HG02943 (cell line): ENCODE measurements around the gene NR5A2.

Source experiments
- ATAC-seq: cut with Tn5 transposase; IDR thresholded peaks from one replicate; pipeline ENCODE4 v1.9.1; 2021; ENCODE audit warnings: mild to moderate bottlenecking, low read depth, moderate library complexity; ENCODE audit not compliant: unreplicated experiment

The NR5A2 gene

DNA sequence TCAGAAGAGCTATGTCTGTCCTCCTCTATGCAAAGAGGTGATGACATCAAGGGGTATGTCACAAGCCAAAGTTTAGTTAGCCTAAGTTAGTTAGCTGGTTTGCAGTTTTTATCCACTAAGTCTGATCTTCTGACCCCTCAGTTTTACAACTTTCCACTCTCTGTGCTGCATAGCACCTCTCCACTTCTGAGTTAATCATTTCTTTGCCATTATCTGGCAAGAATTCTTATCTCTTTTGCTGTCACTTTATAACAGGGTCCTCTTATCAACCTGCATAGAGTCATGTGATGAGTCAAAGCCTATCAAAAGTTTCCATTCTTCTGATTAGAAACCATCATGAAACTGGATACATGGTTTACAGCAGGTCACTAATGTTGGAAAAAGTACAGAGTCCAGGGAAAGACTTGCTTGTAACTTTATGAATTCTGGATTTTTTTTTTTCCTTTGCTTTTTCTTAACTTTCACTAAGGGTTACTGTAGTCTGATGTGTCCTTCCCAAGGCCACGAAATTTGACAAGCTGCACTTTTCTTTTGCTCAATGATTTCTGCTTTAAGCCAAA, at the start of gene NR5A2:
NR5A2 (plus strand) TSS at position 447 of the 560 bp plus-strand sequence. CDS start 138 bp downstream, outside the sequence.
- ATAC-seq, result no peak

DNA sequence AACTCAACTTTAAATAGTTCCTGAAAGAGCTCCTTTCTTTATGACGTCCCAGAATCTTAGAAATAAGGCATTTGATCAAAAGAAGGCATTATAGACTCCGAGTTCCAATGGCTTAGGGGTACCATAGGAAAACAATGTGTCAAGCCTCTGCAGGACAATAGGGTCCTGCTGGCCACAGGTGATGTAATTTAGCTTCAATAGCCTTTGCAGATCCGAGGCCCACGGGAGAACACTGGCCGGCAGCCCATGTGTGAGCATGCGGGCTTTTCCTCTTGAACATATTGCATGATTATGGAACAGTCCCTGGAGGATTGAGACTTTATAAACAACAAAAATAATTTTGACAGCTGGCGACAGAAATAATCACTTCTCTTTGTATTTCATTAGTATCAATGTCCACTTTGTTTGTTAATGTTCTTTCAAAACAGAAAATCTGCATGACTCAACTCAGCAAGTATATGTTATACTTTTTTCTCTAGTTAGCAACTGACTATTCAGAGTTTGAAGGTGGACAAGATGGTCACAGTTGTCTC, 49.0 kb upstream of the NR5A2 start:
- no peak for ATAC-seq

DNA sequence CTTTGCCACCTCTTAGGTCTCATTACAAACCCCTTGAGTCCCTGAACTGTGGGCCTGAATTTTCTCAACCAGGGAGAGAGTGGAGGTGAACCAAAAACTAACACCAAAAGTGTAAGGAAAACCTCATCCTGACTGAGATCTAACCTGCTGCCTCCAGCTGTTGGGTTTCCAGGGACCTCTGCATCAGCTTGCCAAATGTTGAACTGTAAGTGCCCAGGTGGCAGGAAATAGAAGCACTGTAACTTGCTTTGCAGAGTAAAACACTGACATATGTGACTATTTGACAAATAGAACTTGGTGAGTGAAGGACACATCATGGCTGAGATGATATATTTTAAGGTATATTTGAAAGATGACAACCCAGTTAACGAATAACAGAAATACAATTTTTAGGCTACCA, 48.4 kb upstream of the NR5A2 start:
- ATAC-seq, result no peak

- no peak for ATAC-seq
Measured at GRCh38 chr1:199981584-199981983, 45.9 kb upstream of the NR5A2 start.

DNA sequence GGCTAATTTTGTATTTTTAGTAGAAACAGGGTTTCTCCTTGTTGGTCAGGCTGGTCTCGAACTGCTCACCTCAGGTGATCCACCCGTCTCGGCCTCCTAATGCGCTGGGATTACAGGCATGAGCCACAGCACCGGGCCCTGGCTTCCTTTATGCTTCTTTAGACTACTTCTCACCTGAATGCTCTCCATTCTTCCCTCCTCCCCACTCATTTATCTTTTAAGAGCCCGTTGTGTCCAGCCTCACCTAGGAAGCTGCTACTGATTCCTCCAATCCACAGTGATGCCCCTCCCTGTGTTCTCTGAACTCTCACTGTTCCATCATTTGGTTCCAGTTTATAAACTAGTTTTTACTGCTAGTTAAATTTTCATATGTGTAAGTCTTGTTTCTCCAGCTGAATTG, 44.9 kb upstream of the NR5A2 start:
- ATAC-seq, result no peak

- ATAC-seq, result no peak
Measured at GRCh38 chr1:199983531-199983930, 44.0 kb upstream of the NR5A2 start.

- no peak for ATAC-seq
Measured at GRCh38 chr1:199995096-199995685, 32.3 kb upstream of the NR5A2 start.

DNA sequence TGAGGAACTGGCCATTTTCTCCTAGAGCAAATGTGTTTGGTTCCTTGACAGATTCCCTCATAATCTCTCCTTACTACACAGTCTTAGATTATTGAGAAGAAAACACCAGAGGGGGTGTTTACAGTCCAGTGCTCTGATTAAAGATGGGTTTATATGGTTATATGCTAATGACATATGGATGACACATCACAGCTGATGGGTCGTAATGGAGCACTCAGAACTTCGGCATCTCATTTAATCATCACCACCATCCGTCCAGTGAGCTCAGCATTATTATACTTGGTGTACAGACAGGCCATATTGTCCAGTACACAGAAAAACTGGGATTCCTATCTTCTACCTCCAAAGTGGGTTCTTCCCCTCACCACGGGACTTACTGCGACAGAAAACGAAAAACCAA, 22.3 kb upstream of the NR5A2 start:
- no peak for ATAC-seq

GRCh38 chr1:200006711-200007110, 20.8 kb upstream of the NR5A2 start:
- ATAC-seq, result no peak

GRCh38 chr1:200015811-200016210, 11.7 kb upstream of the NR5A2 start:
- no peak for ATAC-seq

- ATAC-seq, result no peak
Measured at GRCh38 chr1:200021577-200022238, 5.8 kb upstream of the NR5A2 start.

- no peak for ATAC-seq
Measured at GRCh38 chr1:200022239-200022804, 5.2 kb upstream of the NR5A2 start.

GRCh38 chr1:200028586-200029034, 1.1 kb downstream of the NR5A2 start:
- no peak for ATAC-seq

DNA sequence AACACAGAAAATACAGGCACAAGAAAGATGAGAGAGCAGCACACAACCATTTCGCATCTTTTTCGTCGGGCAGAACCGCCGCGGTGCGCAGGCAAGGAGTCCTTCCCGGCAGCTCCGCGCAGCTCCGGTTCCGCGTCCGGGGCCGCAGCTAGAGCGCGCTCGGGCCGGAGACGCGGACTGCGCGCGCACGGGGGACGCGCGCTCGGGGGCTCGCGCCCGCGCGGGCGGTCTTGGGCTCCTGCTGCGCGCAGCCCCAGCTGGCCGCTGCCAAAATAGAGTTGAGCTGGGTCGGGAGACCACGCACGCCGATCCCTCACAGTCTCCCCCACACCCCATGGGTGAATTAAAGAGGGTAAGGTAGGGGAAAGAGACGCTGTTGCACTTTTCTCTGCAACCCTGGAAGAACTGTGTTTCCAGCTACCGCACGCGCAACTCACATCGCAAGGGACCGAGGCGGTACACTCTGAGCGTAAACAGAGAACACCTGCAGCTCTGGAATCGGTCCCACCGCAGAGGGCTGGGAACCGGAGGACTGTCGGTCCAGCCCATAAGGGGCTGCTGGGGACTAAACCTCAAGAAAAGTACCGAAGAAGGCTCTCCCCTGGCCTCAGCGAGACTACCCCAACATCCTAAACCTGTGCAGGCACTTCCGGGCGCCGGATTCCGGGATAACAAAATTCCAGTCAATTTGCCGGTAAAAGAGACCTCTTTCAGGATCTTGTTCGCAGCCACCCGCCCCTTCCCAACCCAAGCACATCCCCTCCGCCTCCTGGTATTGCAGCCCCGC, 1.7 kb downstream of the NR5A2 start:
- ATAC-seq, result no peak

DNA sequence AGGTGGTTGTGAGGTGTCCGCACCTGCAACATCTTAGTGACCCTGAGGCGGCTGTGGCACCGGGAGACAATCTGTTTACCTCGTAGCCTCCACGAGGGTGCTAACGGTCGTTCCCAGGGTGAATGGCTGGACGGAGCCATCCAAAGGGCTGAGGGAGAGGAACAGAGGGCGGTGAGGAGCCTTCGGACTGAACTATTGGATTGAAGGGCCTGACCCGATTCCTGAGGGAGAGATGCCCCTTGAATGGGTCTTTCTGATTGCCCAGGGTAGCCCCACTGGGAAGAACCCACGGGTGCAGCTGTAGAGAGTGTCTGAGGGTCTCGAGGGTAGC, 2.3 kb downstream of the NR5A2 start:
- no peak for ATAC-seq

- no peak for ATAC-seq
Measured at GRCh38 chr1:200030791-200031190, 3.3 kb downstream of the NR5A2 start.

DNA sequence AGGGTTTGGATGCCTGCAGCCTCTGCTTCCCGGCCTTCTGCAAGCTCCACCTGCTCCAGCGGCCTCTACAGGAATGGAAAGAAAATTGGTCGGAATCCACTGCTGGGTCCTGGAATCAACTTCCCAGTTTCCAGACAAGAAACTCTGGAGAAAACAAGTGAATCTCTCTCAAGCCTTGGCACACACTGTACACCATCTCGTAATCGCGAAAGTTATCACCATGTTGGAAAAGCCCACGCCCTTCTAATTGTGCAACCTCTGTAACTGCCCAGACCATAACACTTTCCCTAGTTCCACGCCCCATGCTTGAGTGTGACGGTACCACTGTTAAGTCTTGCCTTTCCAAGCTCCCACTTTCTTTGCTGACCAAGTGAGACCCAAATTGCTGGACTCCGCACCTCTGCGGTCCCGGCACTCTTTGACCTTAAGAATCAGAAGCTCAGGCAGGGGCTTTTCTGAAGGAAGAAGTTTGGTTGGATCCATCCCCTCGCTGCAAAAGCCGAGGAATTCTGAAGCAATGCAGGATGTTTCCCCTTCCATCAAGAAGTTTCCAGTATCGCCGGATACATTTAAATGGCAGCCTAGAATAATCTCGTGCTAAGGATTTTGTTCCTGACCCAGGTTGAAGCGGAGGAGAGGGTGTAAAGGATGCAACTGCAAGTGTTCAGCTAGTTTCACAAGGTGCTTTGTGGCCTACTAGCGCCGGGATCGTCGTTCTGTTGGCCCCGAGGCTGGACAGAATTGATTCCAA, 6.2 kb downstream of the NR5A2 start:
- ATAC-seq, result no peak

DNA sequence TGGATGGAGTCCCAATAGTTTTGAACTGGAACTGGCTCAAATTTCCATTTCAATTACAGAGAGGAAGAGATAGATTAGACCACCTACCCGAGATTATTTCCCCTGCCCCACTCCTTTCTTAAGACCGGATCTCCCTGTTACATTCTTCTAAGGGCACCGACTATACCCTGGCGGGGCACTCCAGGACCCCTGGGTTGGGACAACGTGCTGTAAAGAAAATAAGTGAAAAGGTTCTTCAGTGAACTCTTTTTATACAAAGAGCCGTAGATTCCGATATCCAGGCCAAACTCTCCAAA, 6.7 kb downstream of the NR5A2 start:
- ATAC-seq, result no peak

DNA sequence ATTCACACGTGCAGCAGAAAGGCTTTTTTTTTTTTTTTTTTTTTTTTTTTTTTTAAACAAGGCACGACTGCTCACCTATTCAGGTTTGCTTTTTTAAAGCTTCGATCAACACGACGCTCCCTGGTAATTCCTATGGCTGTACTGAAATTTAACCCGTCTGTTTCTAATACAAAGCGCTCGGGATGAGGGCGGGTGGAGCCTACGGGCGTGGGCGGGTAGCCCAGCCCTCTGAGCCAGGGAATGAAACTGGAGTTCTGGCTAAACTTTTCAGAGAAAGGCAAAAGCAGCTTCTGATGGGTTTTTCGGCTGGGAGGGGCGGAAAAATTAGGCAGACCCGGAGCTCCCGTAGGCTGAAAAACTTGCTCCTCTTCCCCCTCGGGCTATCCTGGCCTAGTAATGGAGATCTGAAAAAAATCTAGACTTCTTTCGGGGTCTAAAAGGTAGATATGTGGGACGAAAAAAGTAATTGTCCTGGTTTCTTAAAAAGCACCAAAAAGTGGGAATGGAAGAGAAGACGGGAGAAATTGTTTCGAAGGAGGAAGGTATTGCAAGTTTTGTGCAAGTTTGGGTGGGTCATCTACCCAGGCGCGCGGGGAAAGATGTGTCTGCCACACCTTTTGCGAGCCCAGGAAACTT, 7.4 kb downstream of the NR5A2 start:
- ATAC-seq, result no peak

- ATAC-seq, result no peak
Measured at GRCh38 chr1:200035397-200035955, 8.0 kb downstream of the NR5A2 start.
